ENCODE results near the gene AHNAK2. TPM values are rescaled to one million over a fixed set of nuclear protein-coding genes. Genes with fewer than 3 reads are reported as not detected.

Gene AHNAK2
- total and polyA plus RNA-seq, 2 experiments from 2014 or later, result 38.3 to 58.0 TPM

DNA sequence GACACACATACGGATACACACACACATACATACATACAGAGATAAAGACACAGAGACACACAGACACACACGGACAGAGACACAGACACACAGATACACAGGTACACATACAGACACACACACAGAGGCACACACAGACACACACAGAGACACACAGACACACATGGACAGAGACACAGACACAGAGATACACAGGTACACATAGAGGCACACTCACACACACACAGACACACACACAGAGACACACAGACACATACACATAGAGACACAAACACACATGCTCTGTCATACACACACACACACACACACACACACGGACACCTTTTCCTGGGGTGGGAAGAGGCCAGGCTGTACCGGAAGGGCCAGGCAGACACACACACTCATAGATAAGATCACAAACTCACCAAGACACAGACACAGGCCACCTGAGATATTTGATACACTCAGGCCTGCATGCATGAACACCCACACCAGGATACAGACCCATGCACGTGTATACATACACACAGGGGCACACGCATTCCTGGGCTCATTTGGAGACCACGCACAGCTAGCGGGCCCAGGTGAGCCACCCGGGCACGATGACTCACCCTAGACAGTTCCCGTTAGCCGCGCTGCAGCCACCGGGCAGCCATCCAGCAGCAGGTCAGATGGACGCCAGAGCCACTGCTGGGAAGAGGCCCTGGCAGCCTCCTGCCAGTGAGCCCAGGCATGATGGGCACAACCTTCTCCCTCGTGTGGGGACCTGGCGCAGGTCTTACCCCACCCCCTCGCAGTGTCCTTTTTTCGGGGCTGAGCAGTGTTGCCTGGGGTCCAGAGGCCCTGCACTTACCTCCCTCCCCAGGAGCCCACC is 1.8 kb upstream of the AHNAK2 start:
- Histone ChIP-seq H3F3A (ENCODE audit: insufficient read depth) (no peaks in the 10 kb centered on the region), H3K36me3 (ENCODE audit: low read depth) (no peaks in the 10 kb centered on the region), H3K9me3 (ENCODE audit: low read depth) (no peaks in the 10 kb centered on the region), H4K20me1 (ENCODE audit: insufficient read depth) (no peaks in the 10 kb centered on the region), H3K9ac (no peak overlapping the region), H3K4me1 (ENCODE audit: insufficient read depth) (peaks cover 3% of the 10 kb centered on the region; the same call in 1 of the 2 replicates), H3K79me2 (ENCODE audit: insufficient read depth) (no peaks in the 10 kb centered on the region), H3K9me2 (ENCODE audit: insufficient read depth) (no peaks in the 10 kb centered on the region), H3K27ac (no peak overlapping the region), H3K4me3 (no peak overlapping the region), H3K4me2 (ENCODE audit: unreplicated experiment) (no peak overlapping the region), H3K27me3 (replicated peaks; ENCODE audit: insufficient read depth) (no peaks in the 10 kb centered on the region), H2AFZ (no peak overlapping the region)
- in situ Hi-C loops (cut with MboI), result no loop called here
- TF ChIP-seq EZH2phosphoT487 (IDR thresholded peaks at IDR 0.05; ENCODE audit: insufficient read depth, low read depth) (no peak), EZH2 (IDR thresholded peaks at IDR 0.05; ENCODE audit: insufficient read depth, poor library complexity, severe bottlenecking) (no peak)
- 88 to 93% methylated on average over 18 to 19 of the region's 19 CpGs for WGBS, 2 experiments (ENCODE audit: low coverage in 1 of 2, low lambda C conversion rate in 2 of 2, missing lambda C conversion rate in 2 of 2)
- no peak for DNase-seq

GRCh38 chr14:104978746-104979691 is 845 bp upstream of the AHNAK2 start:
- Histone ChIP-seq H2AFZ (peak overlapping the region; percentile 81), H3K36me3 (ENCODE audit: low read depth) (no peaks in the 10 kb centered on the region), H3K9ac (peak overlapping the region; percentile 51; the same call in 1 of the 2 replicates), H3K79me2 (ENCODE audit: insufficient read depth) (no peaks in the 10 kb centered on the region), H3F3A (ENCODE audit: insufficient read depth) (no peaks in the 10 kb centered on the region), H4K20me1 (ENCODE audit: insufficient read depth) (no peaks in the 10 kb centered on the region), H3K27ac (no peak overlapping the region), H3K4me2 (ENCODE audit: unreplicated experiment) (peak overlapping the region; percentile 82), H3K9me2 (ENCODE audit: insufficient read depth) (no peaks in the 10 kb centered on the region), H3K4me3 (peak overlapping the region; percentile 65), H3K27me3 (replicated peaks; ENCODE audit: insufficient read depth) (no peaks in the 10 kb centered on the region), H3K9me3 (ENCODE audit: low read depth) (no peaks in the 10 kb centered on the region), H3K4me1 (ENCODE audit: insufficient read depth) (peaks cover 8% of the 10 kb centered on the region)
- in situ Hi-C loops (cut with MboI), result no loop called here
- 48 to 55% methylated on average over 31 to 32 of the region's 32 CpGs for WGBS, 2 experiments (ENCODE audit: low coverage in 1 of 2, low lambda C conversion rate in 2 of 2, missing lambda C conversion rate in 2 of 2)
- DNase-seq, result no peak
- TF ChIP-seq EZH2 (IDR thresholded peaks at IDR 0.05; ENCODE audit: insufficient read depth, poor library complexity, severe bottlenecking), result no peak
- no peak for TF ChIP-seq EZH2phosphoT487 (IDR thresholded peaks at IDR 0.05; ENCODE audit: insufficient read depth, low read depth)

- no peaks in the 10 kb centered on the region for H4K20me1 ChIP-seq (ENCODE audit: insufficient read depth)
- H3K36me3 ChIP-seq (ENCODE audit: low read depth), result no peaks in the 10 kb centered on the region
- H3K4me3 ChIP-seq, result peak overlapping the region; percentile 68
- H3K27me3 ChIP-seq (replicated peaks; ENCODE audit: insufficient read depth), result no peaks in the 10 kb centered on the region
- peak overlapping the region; percentile 73 for H3K4me2 ChIP-seq (ENCODE audit: unreplicated experiment)
- WGBS, 2 experiments (ENCODE audit: low coverage in 1 of 2, low lambda C conversion rate in 2 of 2, missing lambda C conversion rate in 2 of 2), result 70 to 81% methylated on average over 11 of the region's 11 CpGs
- H3K79me2 ChIP-seq (ENCODE audit: insufficient read depth), result no peaks in the 10 kb centered on the region
- H3K27ac ChIP-seq, result no peak overlapping the region
- H3F3A ChIP-seq (ENCODE audit: insufficient read depth), result no peaks in the 10 kb centered on the region
- in situ Hi-C loops (cut with MboI), result no loop called here
- TF ChIP-seq EZH2phosphoT487 (IDR thresholded peaks at IDR 0.05; ENCODE audit: insufficient read depth, low read depth), result no peak
- TF ChIP-seq EZH2 (IDR thresholded peaks at IDR 0.05; ENCODE audit: insufficient read depth, poor library complexity, severe bottlenecking), result no peak
- DNase-seq, result no peak
- 0 out of 2 replicates have a peak overlapping the region, but pooled peaks have one; percentile 48 for H3K9ac ChIP-seq
- no peak overlapping the region for H2AFZ ChIP-seq
- peaks cover 18% of the 10 kb centered on the region for H3K4me1 ChIP-seq (ENCODE audit: insufficient read depth)
- no peaks in the 10 kb centered on the region for H3K9me3 ChIP-seq (ENCODE audit: low read depth)
- H3K9me2 ChIP-seq (ENCODE audit: insufficient read depth), result no peaks in the 10 kb centered on the region
Observed at GRCh38 chr14:104977008-104977680, 1.0 kb downstream of the AHNAK2 start.
